GM23338 (cell line): Measurements from ENCODE around the gene CNOT10. TPM values are rescaled to one million over a fixed set of nuclear protein-coding genes. Genes with fewer than 3 reads are reported as not detected.
A peak's percentile ranks its signal among the peaks of the same experiment; 100 is the strongest.

Experiments used
- ATAC-seq: fragments of 200-7000 bp; cut with Tn5 transposase; 3 replicates; pipeline ENCODE4 v1.9.1; 2020
- DNase-seq: peaks from one replicate; pipeline ENCODE4 v3.0.0-alpha.2; 2015; ENCODE audit warnings: low spot score
- H2AFZ ChIP-seq: fragments of 200-600 bp; sonication (generic); 2 replicates; pipeline ENCODE4 v1.8.0; 2016; ENCODE audit warnings: antibody characterized with exemption, mild to moderate bottlenecking, moderate library complexity
- H3F3A ChIP-seq: fragments of 200-600 bp; sonication (generic); replicated peaks from 2 replicates; pipeline ENCODE4 v1.8.0; 2017; ENCODE audit warnings: antibody characterized with exemption, mixed run types, low read depth
- H3K27ac ChIP-seq: fragments of 200-600 bp; sonication (generic); 2 replicates; pipeline ENCODE4 v1.6.1; 2016; ENCODE audit warnings: low read depth
- H3K27me3 ChIP-seq: fragments of 200-600 bp; sonication (generic); 2 replicates; pipeline ENCODE4 v1.8.0; 2016; ENCODE audit warnings: mild to moderate bottlenecking, mixed run types, moderate library complexity; ENCODE audit not compliant: insufficient read depth
- H3K36me3 ChIP-seq: fragments of 200-600 bp; sonication (generic); 2 replicates; pipeline ENCODE4 v1.8.0; 2016; ENCODE audit warnings: mild to moderate bottlenecking; ENCODE audit not compliant: insufficient read depth
- H3K4me1 ChIP-seq: fragments of 200-600 bp; sonication (generic); 2 replicates; pipeline ENCODE4 v1.8.0; 2016; ENCODE audit warnings: mild to moderate bottlenecking, moderate library complexity; ENCODE audit not compliant: insufficient read depth
- H3K4me2 ChIP-seq: fragments of 200-600 bp; sonication (generic); 2 replicates; pipeline ENCODE4 v1.7.1; 2017; ENCODE audit warnings: mixed run types
- H3K4me3 ChIP-seq: fragments of 200-600 bp; sonication (generic); 2 replicates; pipeline ENCODE4 v1.6.1; 2016; ENCODE audit warnings: mixed run types
- H3K79me2 ChIP-seq: fragments of 200-600 bp; sonication (generic); replicated peaks from 2 replicates; pipeline ENCODE4 v1.8.0; 2017; ENCODE audit warnings: mild to moderate bottlenecking; ENCODE audit not compliant: insufficient read depth
- H3K9me2 ChIP-seq: fragments of 200-600 bp; sonication (generic); 2 replicates; pipeline ENCODE4 v1.8.0; 2017; ENCODE audit not compliant: insufficient read depth
- H4K20me1 ChIP-seq: fragments of 200-600 bp; sonication (generic); replicated peaks from 2 replicates; pipeline ENCODE4 v1.8.0; 2017; ENCODE audit warnings: mild to moderate bottlenecking; ENCODE audit not compliant: insufficient read depth
- H3K27ac Mint-ChIP-seq: 2 replicates; pipeline ENCODE4 v1.8.0; 2020; ENCODE audit warnings: inconsistent platforms, mild to moderate bottlenecking, moderate library complexity, mixed read lengths
- H3K27me3 Mint-ChIP-seq: 3 replicates; pipeline ENCODE4 v1.8.0; 2022; ENCODE audit warnings: low read depth, mild to moderate bottlenecking, moderate library complexity, mixed read lengths, inconsistent platforms; ENCODE audit not compliant: insufficient read depth, poor library complexity
- H3K36me3 Mint-ChIP-seq: 3 replicates; pipeline ENCODE4 v1.8.0; 2021; ENCODE audit warnings: low read depth, mild to moderate bottlenecking, inconsistent platforms, moderate library complexity, mixed read lengths
- H3K4me1 Mint-ChIP-seq: 3 replicates; pipeline ENCODE4 v1.8.0; 2020; ENCODE audit warnings: mild to moderate bottlenecking, inconsistent platforms, mixed read lengths
- H3K4me3 Mint-ChIP-seq: 3 replicates; pipeline ENCODE4 v1.8.0; 2021; ENCODE audit warnings: moderate library complexity, mild to moderate bottlenecking, inconsistent platforms, mixed read lengths
- H3K9me3 Mint-ChIP-seq: 3 replicates; pipeline ENCODE4 v1.8.0; 2020; ENCODE audit warnings: moderate library complexity, mild to moderate bottlenecking, inconsistent platforms, mixed read lengths
- CREB1 ChIP-seq: fragments of 250-450 bp; sonication (Bioruptor Pico); IDR thresholded peaks from 2 replicates; pipeline ENCODE4 v1.5.0; 2020; ENCODE audit warnings: low read depth, mild to moderate bottlenecking, moderate library complexity
- ETS1 ChIP-seq: IDR thresholded peaks from 2 replicates; pipeline ENCODE4 v1.6.1; 2016; ENCODE audit warnings: antibody characterized with exemption
- EZH2 ChIP-seq: fragments of 200-600 bp; sonication (generic); IDR thresholded peaks from one replicate; pipeline ENCODE4 v1.8.0; 2017; ENCODE audit warnings: antibody characterized with exemption, mild to moderate bottlenecking, low read depth; ENCODE audit not compliant: unreplicated experiment
- EZH2phosphoT487 ChIP-seq: fragments of 200-600 bp; sonication (generic); IDR thresholded peaks from one replicate; pipeline ENCODE4 v1.8.1; 2018; ENCODE audit warnings: antibody characterized with exemption; ENCODE audit not compliant: unreplicated experiment
- JUNB ChIP-seq: IDR thresholded peaks from one replicate; pipeline ENCODE4 v1.6.1; 2016; ENCODE audit warnings: antibody characterized with exemption; ENCODE audit not compliant: unreplicated experiment
- NANOG ChIP-seq: IDR thresholded peaks from 2 replicates; pipeline ENCODE4 v1.6.1; 2016; ENCODE audit warnings: antibody characterized with exemption, borderline replicate concordance
- POLR2AphosphoS5 ChIP-seq: IDR thresholded peaks from 2 replicates; pipeline ENCODE4 v1.6.1; 2016; ENCODE audit warnings: antibody characterized with exemption, low read depth
- STAT1 ChIP-seq: IDR thresholded peaks from one replicate; pipeline ENCODE4 v1.6.1; 2016; ENCODE audit warnings: antibody characterized with exemption; ENCODE audit not compliant: unreplicated experiment
- ZNF114 ChIP-seq: fragments of 250-450 bp; sonication (Bioruptor Pico); IDR thresholded peaks from 2 replicates; pipeline ENCODE4 v1.5.0; 2020; ENCODE audit warnings: mild to moderate bottlenecking, moderate library complexity
- ZNF331 ChIP-seq: fragments of 250-450 bp; sonication (Bioruptor Pico); IDR thresholded peaks from 2 replicates; pipeline ENCODE4 v1.5.0; 2020; ENCODE audit warnings: low read depth, mild to moderate bottlenecking, moderate library complexity
- polyA plus RNA-seq: library from polyadenylated mRNA; unstranded; fragments of >200 nt; fragmentation: Nextera tagmentation; extraction: Ambion mirVana; gene quantifications from 2 replicates; pipeline ENCODE4 v1.2.1, GENCODE V29; 2016
- total RNA-seq: library from RNA; depleted of rRNA; stranded (reverse); fragments of >200 nt; shearing (Covaris generic); gene quantifications from 2 replicates; pipeline ENCODE4 v1.2.3, GENCODE V29; 2014
- TF ChIP-seq, protein P1 (sequence below): fragments of 250-450 bp; sonication (Bioruptor Pico); IDR thresholded peaks from 2 replicates; pipeline ENCODE4 v1.5.0; 2020; ENCODE audit warnings: mild to moderate bottlenecking, moderate library complexity

The CNOT10 gene
- total and polyA plus RNA-seq, 2 experiments from 2014 or later = 27.2 to 46.9 TPM

DNA sequence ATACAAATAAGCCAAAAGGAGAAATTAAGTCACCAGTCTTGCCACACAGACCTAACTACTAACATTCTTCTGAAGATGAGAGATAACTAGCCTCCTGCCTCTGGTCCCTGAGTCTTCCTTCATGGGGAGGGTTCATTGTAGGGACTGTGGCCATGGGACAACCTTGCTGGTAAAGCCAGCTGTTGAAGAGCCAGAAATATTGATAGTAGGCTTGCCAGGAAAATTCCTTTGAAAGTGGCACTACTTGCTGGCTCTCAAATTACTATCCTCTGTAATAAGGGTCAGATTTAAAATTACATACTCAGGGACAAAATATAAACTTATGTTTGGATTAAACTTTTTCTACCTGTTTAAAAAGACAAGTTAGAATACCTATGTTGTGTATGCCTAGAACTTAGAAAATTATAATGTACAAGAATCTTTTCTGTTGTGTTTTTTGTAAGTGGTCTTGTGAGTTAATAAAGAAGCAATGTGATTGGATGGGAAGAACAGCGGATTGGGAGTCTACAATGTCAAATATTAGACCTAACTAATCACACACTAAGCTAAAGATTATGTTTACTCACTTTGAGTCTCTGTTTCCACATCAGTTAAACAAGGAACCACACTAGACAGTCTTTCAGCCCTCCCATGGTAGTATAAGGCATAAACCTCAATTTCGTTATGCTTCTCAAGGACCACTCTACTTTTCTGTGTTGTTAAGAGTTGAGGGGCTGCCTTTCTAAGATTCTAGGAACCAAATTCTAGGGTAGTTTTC, 72.8 kb downstream of the CNOT10 start (continued):
- TF ChIP-seq ZNF331 (CRISPR knock-in tag) = no peak
- no peak for TF ChIP-seq ETS1
- TF ChIP-seq POLR2AphosphoS5 = no peak

- no peak overlapping the region for H3K27ac Mint-ChIP-seq
- no peak for ATAC-seq
- Histone ChIP-seq H3K36me3 (peaks cover 23% of the 10 kb centered on the region), H3K4me3 (no peak overlapping the region), H3K9me2 (no peaks in the 10 kb centered on the region), H3F3A (0 out of 2 replicates have a peak, but pooled peaks cover 2% of the 10 kb centered on the region), H3K4me1 (peaks cover 8% of the 10 kb centered on the region; the same call in 1 of the 2 replicates), H3K79me2 (no peaks in the 10 kb centered on the region; the same call in 1 of the 2 replicates), H2AFZ (no peak overlapping the region), H3K4me2 (no peak overlapping the region), H3K27ac (peak overlapping the region; percentile 12; the same call in 1 of the 2 replicates), H3K27me3 (no peaks in the 10 kb centered on the region), H4K20me1 (no peaks in the 10 kb centered on the region)
- H3K9me3 Mint-ChIP-seq = no peaks in the 10 kb centered on the region
- H3K36me3 Mint-ChIP-seq = peaks cover 30% of the 10 kb centered on the region; the same call in 2 of the 3 replicates
- DNase-seq = no peak
- H3K27me3 Mint-ChIP-seq = peaks cover 5% of the 10 kb centered on the region
- H3K4me3 Mint-ChIP-seq = no peak overlapping the region
- H3K4me1 Mint-ChIP-seq = peaks cover 8% of the 10 kb centered on the region
- no peak for TF ChIP-seq JUNB
Observed at GRCh38 chr3:32758375-32758753, 73.4 kb downstream of the CNOT10 start.

DNA sequence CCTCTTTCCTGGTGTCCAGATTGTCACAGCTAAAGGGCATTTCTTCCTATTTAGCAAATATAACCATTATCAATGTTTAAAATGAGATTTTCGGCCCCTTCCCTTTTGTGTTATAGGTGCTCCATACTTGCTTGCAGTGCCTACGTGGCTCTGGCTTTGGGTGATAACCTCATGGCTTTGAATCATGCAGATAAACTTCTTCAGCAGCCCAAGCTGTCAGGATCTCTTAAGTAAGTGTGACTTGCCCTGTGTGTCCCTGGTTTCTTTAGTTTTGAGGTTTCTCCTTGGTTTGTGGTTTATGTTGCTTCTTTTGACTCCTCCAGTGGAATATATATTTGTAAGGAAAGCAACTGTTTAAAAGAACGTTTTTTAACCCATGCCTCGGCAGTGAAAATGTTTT, 74.4 kb downstream of the CNOT10 start:
- ATAC-seq (no peak), DNase-seq (no peak)
- Histone ChIP-seq H3K27ac (no peak overlapping the region), H3K9me2 (no peaks in the 10 kb centered on the region), H3F3A (0 out of 2 replicates have a peak, but pooled peaks cover 2% of the 10 kb centered on the region), H4K20me1 (no peaks in the 10 kb centered on the region), H3K27me3 (no peaks in the 10 kb centered on the region), H3K4me1 (peaks cover 8% of the 10 kb centered on the region; the same call in 1 of the 2 replicates), H3K4me3 (no peak overlapping the region), H2AFZ (no peak overlapping the region), H3K79me2 (no peaks in the 10 kb centered on the region; the same call in 1 of the 2 replicates), H3K4me2 (no peak overlapping the region), H3K36me3 (peaks cover 30% of the 10 kb centered on the region)
- Mint-ChIP-seq H3K4me1 (peaks cover 8% of the 10 kb centered on the region), H3K36me3 (peaks cover 33% of the 10 kb centered on the region), H3K9me3 (no peaks in the 10 kb centered on the region), H3K27me3 (peaks cover 5% of the 10 kb centered on the region), H3K4me3 (no peak overlapping the region), H3K27ac (no peak overlapping the region; the same call in 1 of the 2 replicates)
- TF ChIP-seq, protein P1, sequence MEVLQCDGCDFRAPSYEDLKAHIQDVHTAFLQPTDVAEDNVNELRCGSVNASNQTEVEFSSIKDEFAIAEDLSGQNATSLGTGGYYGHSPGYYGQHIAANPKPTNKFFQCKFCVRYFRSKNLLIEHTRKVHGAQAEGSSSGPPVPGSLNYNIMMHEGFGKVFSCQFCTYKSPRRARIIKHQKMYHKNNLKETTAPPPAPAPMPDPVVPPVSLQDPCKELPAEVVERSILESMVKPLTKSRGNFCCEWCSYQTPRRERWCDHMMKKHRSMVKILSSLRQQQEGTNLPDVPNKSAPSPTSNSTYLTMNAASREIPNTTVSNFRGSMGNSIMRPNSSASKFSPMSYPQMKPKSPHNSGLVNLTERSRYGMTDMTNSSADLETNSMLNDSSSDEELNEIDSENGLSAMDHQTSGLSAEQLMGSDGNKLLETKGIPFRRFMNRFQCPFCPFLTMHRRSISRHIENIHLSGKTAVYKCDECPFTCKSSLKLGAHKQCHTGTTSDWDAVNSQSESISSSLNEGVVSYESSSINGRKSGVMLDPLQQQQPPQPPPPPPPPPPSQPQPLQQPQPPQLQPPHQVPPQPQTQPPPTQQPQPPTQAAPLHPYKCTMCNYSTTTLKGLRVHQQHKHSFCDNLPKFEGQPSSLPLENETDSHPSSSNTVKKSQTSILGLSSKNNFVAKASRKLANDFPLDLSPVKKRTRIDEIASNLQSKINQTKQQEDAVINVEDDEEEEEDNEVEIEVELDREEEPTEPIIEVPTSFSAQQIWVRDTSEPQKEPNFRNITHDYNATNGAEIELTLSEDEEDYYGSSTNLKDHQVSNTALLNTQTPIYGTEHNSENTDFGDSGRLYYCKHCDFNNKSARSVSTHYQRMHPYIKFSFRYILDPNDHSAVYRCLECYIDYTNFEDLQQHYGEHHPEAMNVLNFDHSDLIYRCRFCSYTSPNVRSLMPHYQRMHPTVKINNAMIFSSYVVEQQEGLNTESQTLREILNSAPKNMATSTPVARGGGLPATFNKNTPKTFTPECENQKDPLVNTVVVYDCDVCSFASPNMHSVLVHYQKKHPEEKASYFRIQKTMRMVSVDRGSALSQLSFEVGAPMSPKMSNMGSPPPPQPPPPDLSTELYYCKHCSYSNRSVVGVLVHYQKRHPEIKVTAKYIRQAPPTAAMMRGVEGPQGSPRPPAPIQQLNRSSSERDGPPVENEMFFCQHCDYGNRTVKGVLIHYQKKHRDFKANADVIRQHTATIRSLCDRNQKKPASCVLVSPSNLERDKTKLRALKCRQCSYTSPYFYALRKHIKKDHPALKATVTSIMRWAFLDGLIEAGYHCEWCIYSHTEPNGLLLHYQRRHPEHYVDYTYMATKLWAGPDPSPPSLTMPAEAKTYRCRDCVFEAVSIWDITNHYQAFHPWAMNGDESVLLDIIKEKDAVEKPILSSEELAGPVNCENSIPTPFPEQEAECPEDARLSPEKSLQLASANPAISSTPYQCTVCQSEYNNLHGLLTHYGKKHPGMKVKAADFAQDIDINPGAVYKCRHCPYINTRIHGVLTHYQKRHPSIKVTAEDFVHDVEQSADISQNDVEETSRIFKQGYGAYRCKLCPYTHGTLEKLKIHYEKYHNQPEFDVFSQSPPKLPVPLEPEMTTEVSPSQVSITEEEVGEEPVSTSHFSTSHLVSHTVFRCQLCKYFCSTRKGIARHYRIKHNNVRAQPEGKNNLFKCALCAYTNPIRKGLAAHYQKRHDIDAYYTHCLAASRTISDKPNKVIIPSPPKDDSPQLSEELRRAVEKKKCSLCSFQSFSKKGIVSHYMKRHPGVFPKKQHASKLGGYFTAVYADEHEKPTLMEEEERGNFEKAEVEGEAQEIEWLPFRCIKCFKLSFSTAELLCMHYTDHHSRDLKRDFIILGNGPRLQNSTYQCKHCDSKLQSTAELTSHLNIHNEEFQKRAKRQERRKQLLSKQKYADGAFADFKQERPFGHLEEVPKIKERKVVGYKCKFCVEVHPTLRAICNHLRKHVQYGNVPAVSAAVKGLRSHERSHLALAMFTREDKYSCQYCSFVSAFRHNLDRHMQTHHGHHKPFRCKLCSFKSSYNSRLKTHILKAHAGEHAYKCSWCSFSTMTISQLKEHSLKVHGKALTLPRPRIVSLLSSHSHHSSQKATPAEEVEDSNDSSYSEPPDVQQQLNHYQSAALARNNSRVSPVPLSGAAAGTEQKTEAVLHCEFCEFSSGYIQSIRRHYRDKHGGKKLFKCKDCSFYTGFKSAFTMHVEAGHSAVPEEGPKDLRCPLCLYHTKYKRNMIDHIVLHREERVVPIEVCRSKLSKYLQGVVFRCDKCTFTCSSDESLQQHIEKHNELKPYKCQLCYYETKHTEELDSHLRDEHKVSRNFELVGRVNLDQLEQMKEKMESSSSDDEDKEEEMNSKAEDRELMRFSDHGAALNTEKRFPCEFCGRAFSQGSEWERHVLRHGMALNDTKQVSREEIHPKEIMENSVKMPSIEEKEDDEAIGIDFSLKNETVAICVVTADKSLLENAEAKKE (CRISPR knock-in tag) = no peak
- TF ChIP-seq STAT1 = no peak
- no peak for TF ChIP-seq CREB1 (CRISPR knock-in tag)
- TF ChIP-seq ZNF331 (CRISPR knock-in tag) = no peak
- no peak for TF ChIP-seq JUNB
- TF ChIP-seq EZH2 = no peak
- no peak for TF ChIP-seq ZNF114 (CRISPR knock-in tag)
- TF ChIP-seq ETS1 = no peak
- no peak for TF ChIP-seq NANOG
- TF ChIP-seq EZH2phosphoT487 = no peak
